ENCODE results near the gene SMIM24. TPM values are rescaled to one million over a fixed set of nuclear protein-coding genes. Genes with fewer than 3 reads are reported as not detected.
A peak's percentile ranks its signal among the peaks of the same experiment; 100 is the strongest.
"Not testable (repeated sequence)": the region's sequence is repeated elsewhere in the genome, so short reads cannot be mapped to it uniquely, and the experiment has no call there.

The SMIM24 gene
- total RNA-seq, 4 donors from 2014 or later: not detected

DNA sequence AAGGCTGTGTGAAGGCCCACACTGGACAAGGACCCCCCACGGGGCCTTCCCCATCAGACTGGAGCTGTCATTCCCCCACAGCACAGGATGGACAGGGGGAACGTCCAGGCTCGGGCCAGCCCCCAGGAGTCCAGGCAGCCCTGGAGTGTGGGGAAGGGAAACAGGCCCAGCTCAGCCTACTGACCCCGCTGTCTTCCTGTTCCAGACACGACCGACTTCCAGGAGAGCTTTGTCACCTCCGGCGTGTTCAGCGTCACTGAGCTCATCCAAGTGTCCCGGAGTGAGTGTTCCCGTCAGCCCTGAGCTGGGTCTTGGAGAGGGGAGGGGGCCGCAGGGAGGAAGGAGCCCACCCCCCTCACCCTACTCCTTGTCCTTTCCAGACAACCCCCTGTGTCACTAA is 47.0 kb downstream of the SMIM24 start:
- Histone ChIP-seq H3K4me3 (no peak overlapping the region), H3K9me3 (no peaks in the 10 kb centered on the region), H3K36me3 (peaks cover 0 to 38% of the 10 kb centered on the region in 2 donors), H3K4me1 (peaks cover 39 to 42% of the 10 kb centered on the region in 2 donors), H3K27me3 (no peaks in the 10 kb centered on the region), H3K27ac (peak overlapping the region; percentile 85 to 98 (median 95))
- intact Hi-C loops (cut with DNase I; ENCODE audit: low total_unique reads): no loop called here
- in situ Hi-C loops (cut with MboI; ENCODE audit: low sequenced_read_pairs in 4 of 4): loop anchor here in 1 of 4 donors (5.0 kb wide), 1 partner anchor 91 kb away; no protein-coding TSS in a partner anchor
- TF ChIP-seq POLR2A (IDR thresholded peaks at IDR 0.05): no peak
- TF ChIP-seq, protein P1, sequence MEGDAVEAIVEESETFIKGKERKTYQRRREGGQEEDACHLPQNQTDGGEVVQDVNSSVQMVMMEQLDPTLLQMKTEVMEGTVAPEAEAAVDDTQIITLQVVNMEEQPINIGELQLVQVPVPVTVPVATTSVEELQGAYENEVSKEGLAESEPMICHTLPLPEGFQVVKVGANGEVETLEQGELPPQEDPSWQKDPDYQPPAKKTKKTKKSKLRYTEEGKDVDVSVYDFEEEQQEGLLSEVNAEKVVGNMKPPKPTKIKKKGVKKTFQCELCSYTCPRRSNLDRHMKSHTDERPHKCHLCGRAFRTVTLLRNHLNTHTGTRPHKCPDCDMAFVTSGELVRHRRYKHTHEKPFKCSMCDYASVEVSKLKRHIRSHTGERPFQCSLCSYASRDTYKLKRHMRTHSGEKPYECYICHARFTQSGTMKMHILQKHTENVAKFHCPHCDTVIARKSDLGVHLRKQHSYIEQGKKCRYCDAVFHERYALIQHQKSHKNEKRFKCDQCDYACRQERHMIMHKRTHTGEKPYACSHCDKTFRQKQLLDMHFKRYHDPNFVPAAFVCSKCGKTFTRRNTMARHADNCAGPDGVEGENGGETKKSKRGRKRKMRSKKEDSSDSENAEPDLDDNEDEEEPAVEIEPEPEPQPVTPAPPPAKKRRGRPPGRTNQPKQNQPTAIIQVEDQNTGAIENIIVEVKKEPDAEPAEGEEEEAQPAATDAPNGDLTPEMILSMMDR (IDR thresholded peaks at IDR 0.05 in 4 of 5, conservative IDR thresholded peaks at IDR 0.05 in 1 of 5): no peak
- DNase-seq: no peak
- ATAC-seq: no peak

DNA sequence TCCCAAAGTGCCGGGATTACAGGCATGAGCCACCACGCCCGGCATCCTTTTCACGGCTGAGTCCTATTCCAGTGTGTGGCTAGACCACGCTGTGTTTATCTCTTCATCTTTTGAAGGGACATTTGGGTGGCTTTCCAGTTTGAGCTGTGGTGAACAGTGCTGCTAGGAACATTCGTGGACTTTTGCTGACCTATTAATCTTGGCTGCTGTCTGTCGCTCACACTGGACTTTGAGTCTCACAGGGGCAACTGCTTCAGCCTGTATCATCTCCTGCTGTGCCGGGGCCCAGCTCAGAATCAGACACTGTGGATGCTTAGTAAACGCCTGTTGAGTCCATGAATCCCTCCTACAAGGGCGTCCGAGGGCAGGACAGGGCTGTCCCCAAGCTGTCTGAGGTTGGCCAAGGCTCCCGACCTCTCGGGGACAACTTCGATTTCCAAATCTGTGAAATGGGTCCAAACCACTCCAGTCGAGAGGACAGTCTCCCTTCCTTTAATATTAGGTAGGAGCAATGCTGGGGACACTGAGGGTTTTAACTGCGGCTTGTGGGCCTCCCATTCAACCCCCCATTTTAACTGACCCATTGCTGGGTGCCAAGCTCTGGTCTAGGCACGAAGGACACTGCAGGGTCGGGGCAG is 48.4 kb downstream of the SMIM24 start:
- Histone ChIP-seq H3K4me1 (peaks cover 53 to 56% of the 10 kb centered on the region in 2 donors), H3K27me3 (no peaks in the 10 kb centered on the region), H3K4me3 (no peak overlapping the region), H3K9me3 (no peaks in the 10 kb centered on the region), H3K36me3 (peaks cover 0 to 28% of the 10 kb centered on the region in 2 donors), H3K27ac (peak overlapping the region; percentile 85 to 98 (median 95))
- ATAC-seq (no peak), DNase-seq (no peak)
- in situ Hi-C loops (cut with MboI; ENCODE audit: low sequenced_read_pairs in 4 of 4) (loop anchor here in 1 of 4 donors (5.0 kb wide), 1 partner anchor 90 kb away; no protein-coding TSS in a partner anchor), intact Hi-C loops (cut with DNase I; ENCODE audit: low total_unique reads) (no loop called here)
- no peak for TF ChIP-seq POLR2A (IDR thresholded peaks at IDR 0.05)
- TF ChIP-seq, protein P1 (IDR thresholded peaks at IDR 0.05 in 4 of 5, conservative IDR thresholded peaks at IDR 0.05 in 1 of 5): no peak

DNA sequence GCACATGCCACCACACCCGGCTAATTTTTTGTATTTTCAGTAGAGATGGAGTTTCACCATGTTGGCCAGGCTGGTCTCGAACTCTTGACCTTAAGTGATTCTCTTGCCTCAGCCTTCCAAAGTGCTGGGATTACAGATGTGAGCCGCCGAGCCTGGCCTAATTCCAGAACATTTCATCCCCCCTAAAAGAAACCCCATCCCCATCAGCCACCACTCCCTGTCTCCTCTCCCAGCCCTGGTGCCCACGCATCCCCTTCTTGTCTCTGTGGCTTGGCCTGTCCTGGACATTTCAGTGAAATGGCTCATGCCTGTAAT is 50.0 kb downstream of the SMIM24 start:
- Histone ChIP-seq H3K4me3 (peak overlapping the region in 1 of 4 donors; percentile 1), H3K36me3 (peaks cover 0 to 29% of the 10 kb centered on the region in 2 donors)
- not testable (repeated sequence) for ATAC-seq

DNA sequence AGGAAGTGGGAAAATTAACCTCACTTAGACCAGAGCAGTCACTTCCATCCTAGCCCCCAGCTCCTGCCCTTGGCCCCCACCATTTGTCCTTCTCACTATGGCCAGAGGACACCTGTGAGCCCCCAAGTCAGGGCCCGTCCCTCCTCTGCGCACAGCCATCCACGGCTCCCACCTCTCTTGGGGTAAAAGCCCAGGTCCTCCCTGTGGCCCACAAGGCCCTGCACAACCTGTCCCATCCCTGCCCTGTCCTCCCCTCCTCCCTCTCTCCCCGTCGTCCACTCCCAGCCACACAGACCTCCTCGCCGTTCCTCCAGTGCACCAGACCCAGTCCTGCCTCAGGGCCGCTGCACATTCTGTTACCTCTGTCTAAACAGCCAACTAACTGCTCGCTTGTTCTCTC is 53.9 kb downstream of the SMIM24 start:
- H3K27ac ChIP-seq: peak overlapping the region; percentile 85 to 98 (median 95)
- no peak for DNase-seq
- in situ Hi-C loops (cut with MboI; ENCODE audit: low sequenced_read_pairs in 4 of 4) (loop anchor here in 2 of 4 donors (10.0 kb wide), 2 partner anchors 52 to 92 kb away; no protein-coding TSS in a partner anchor), intact Hi-C loops (cut with DNase I; ENCODE audit: low total_unique reads) (no loop called here)
- H3K27me3 ChIP-seq: no peaks in the 10 kb centered on the region
- peaks cover 47 to 48% of the 10 kb centered on the region in 2 donors for H3K4me1 ChIP-seq
- H3K36me3 ChIP-seq: peaks cover 0 to 18% of the 10 kb centered on the region in 2 donors
- H3K9me3 ChIP-seq: no peaks in the 10 kb centered on the region
- ATAC-seq: no peak
- H3K4me3 ChIP-seq: no peak overlapping the region
- TF ChIP-seq POLR2A (IDR thresholded peaks at IDR 0.05): no peak
- TF ChIP-seq, protein P1 (IDR thresholded peaks at IDR 0.05 in 4 of 5, conservative IDR thresholded peaks at IDR 0.05 in 1 of 5): no peak

More for the DNA sequence above, 50.0 kb downstream of the SMIM24 start:
- H3K9me3 ChIP-seq; intact Hi-C loops (cut with DNase I; ENCODE audit: low total_unique reads); H3K27me3 ChIP-seq: not testable (repeated sequence)
- in situ Hi-C loops (cut with MboI; ENCODE audit: low sequenced_read_pairs in 4 of 4): loop anchor here in 1 of 4 donors (5.0 kb wide), 1 partner anchor 88 kb away; no protein-coding TSS in a partner anchor
- peak overlapping the region; percentile 85 to 98 (median 95) for H3K27ac ChIP-seq
- DNase-seq: peak in 1 of 2 donors; percentile 47
- peaks cover 46 to 53% of the 10 kb centered on the region in 2 donors for H3K4me1 ChIP-seq

Other genes starting within 250 kb of the SMIM24 start
- 100 to 1,000 TPM in 3 of 4 donors, 10 to 100 TPM in 1; 90.2 to 403 (median 348) TPM for gene NFIC, start 113.9 kb downstream of the SMIM24 start, total RNA-seq
- not detected for gene SMIM44, start 2.9 kb upstream of the SMIM24 start, total RNA-seq
- 10 to 100 TPM; 15.3 to 59.5 (median 42.8) TPM for gene DOHH, start 20.1 kb upstream of the SMIM24 start, total RNA-seq
- gene FZR1, start 25.8 kb upstream of the SMIM24 start, total RNA-seq: 10 to 100 TPM; 15.9 to 32.0 (median 21.0) TPM
- not detected for gene TEKTIP1, start 58.6 kb upstream of the SMIM24 start, total RNA-seq
- 10 to 100 TPM; 22.3 to 77.3 (median 48.7) TPM for gene MFSD12, start 77.1 kb upstream of the SMIM24 start, total RNA-seq
- 10 to 100 TPM; 31.4 to 61.1 (median 36.6) TPM for gene HMG20B, start 92.4 kb upstream of the SMIM24 start, total RNA-seq
- 1 to 10 TPM in 1 of 4 donors, under 1 TPM in 3; 0.15 to 1.1 (median 0.33) TPM for gene GIPC3, start 105.0 kb upstream of the SMIM24 start, total RNA-seq
- 1 to 10 TPM in 1 of 4 donors, under 1 TPM in 2, not detected in 1; 0.36 to 1.2 (median 0.51) TPM for gene TBXA2R, start 126.3 kb upstream of the SMIM24 start, total RNA-seq
- 10 to 100 TPM; 19.5 to 28.4 (median 27.4) TPM for gene CACTIN, start 146.3 kb upstream of the SMIM24 start, total RNA-seq
- 10 to 100 TPM in 3 of 4 donors, 1 to 10 TPM in 1; 8.2 to 18.0 (median 17.3) TPM for gene PIP5K1C, start 219.9 kb upstream of the SMIM24 start, total RNA-seq
- 1 to 10 TPM in 3 of 4 donors, under 1 TPM in 1; 0.67 to 3.7 (median 1.7) TPM for gene TJP3, start 227.9 kb upstream of the SMIM24 start, total RNA-seq

Data from gastrocnemius medialis (tissue), 4 donors.